ENCODE data around the gene FN1.

- TF ChIP-seq, protein P1, sequence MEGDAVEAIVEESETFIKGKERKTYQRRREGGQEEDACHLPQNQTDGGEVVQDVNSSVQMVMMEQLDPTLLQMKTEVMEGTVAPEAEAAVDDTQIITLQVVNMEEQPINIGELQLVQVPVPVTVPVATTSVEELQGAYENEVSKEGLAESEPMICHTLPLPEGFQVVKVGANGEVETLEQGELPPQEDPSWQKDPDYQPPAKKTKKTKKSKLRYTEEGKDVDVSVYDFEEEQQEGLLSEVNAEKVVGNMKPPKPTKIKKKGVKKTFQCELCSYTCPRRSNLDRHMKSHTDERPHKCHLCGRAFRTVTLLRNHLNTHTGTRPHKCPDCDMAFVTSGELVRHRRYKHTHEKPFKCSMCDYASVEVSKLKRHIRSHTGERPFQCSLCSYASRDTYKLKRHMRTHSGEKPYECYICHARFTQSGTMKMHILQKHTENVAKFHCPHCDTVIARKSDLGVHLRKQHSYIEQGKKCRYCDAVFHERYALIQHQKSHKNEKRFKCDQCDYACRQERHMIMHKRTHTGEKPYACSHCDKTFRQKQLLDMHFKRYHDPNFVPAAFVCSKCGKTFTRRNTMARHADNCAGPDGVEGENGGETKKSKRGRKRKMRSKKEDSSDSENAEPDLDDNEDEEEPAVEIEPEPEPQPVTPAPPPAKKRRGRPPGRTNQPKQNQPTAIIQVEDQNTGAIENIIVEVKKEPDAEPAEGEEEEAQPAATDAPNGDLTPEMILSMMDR (IDR thresholded peaks at IDR 0.05): no peak
- peak; percentile 53 for TF ChIP-seq POLR2AphosphoS5 (IDR thresholded peaks at IDR 0.05)
Observed at GRCh38 chr2:215435870-215436704, at the start of gene FN1.

All from prostate gland (tissue), 2 donors.